CD4-positive, CD25-positive, alpha-beta regulatory T cell (primary cell): ENCODE data around the gene YTHDF1. TPM values are rescaled to one million over a fixed set of nuclear protein-coding genes. Genes with fewer than 3 reads are reported as not detected.

ENCODE experiments used
- ATAC-seq, 2 donors: fragments of 150-1000 bp; cut with Tn5 transposase; one replicate each; pipeline ENCODE4 v1.10.0; 2021; ENCODE audit warnings: low read depth in 2 of 2, moderate number of reproducible peaks in 2 of 2, moderate library complexity in 1 of 2
- DNase-seq, 3 donors: peaks; one replicate each; pipeline versions ENCODE4 v3.0.0 to v3.0.0-alpha.2; 2012 to 2022; ENCODE audit warnings: mixed read lengths in 1 of 3
- H3K27ac ChIP-seq: one replicate; pipeline ENCODE4 v1.7.0; 2013; ENCODE audit warnings: mild to moderate bottlenecking, low read length; ENCODE audit not compliant: insufficient read depth, poor library complexity, severe bottlenecking
- H3K27me3 ChIP-seq: one replicate; pipeline ENCODE4 v1.7.0; 2013; ENCODE audit warnings: low read length; ENCODE audit not compliant: control insufficient read depth, insufficient read depth
- H3K36me3 ChIP-seq: one replicate; pipeline ENCODE4 v1.7.0; 2013; ENCODE audit warnings: mild to moderate bottlenecking, low read length, moderate library complexity; ENCODE audit not compliant: control insufficient read depth, insufficient read depth
- H3K4me1 ChIP-seq: 2 replicates; pipeline ENCODE4 v1.7.0; 2013; ENCODE audit warnings: mild to moderate bottlenecking, low read length; ENCODE audit not compliant: insufficient read depth, control insufficient read depth, poor library complexity, severe bottlenecking
- H3K4me3 ChIP-seq: one replicate; pipeline ENCODE4 v1.7.0; 2013; ENCODE audit warnings: low read depth, mild to moderate bottlenecking, low read length, moderate library complexity
- H3K9me3 ChIP-seq, 2 experiments: 1 replicate in 1 of 2; 2 replicates in 1 of 2; pipeline ENCODE4 v1.7.0; 2013; ENCODE audit warnings: low read length in 2 of 2, mild to moderate bottlenecking in 1 of 2, moderate library complexity in 1 of 2; ENCODE audit not compliant: control insufficient read depth in 2 of 2
- H3K27ac Mint-ChIP-seq, 3 donors: one replicate each; pipeline ENCODE4 v1.8.0; 2020 to 2022; ENCODE audit warnings: mild to moderate bottlenecking in 3 of 3, mixed read lengths in 3 of 3, moderate library complexity in 2 of 3
- H3K27me3 Mint-ChIP-seq: one replicate; pipeline ENCODE4 v1.8.0; 2022; ENCODE audit warnings: mild to moderate bottlenecking, mixed read lengths
- H3K36me3 Mint-ChIP-seq: one replicate; pipeline ENCODE4 v1.8.0; 2020; ENCODE audit warnings: mixed read lengths
- H3K4me1 Mint-ChIP-seq, 4 donors: one replicate each; pipeline ENCODE4 v1.8.0; 2020 to 2022; ENCODE audit warnings: mixed read lengths in 4 of 4, mild to moderate bottlenecking in 1 of 4
- H3K4me3 Mint-ChIP-seq, 4 donors: one replicate each; pipeline ENCODE4 v1.8.0; 2020 to 2022; ENCODE audit warnings: mild to moderate bottlenecking in 4 of 4, mixed read lengths in 4 of 4, moderate library complexity in 3 of 4
- H3K9me3 Mint-ChIP-seq, 7 donors: one replicate each; pipeline ENCODE4 v1.8.0; 2020 to 2022; ENCODE audit warnings: mixed read lengths in 7 of 7, mild to moderate bottlenecking in 3 of 7, moderate library complexity in 2 of 7
- polyA plus RNA-seq, 4 donors: library from polyadenylated mRNA; unstranded; fragments of 300-500 nt; fragmentation: Illumina TruSeq; gene quantifications; one replicate each; pipeline ENCODE4 v1.2.3, GENCODE V29; 2021
- total RNA-seq: library from RNA; stranded (reverse); gene quantifications from one replicate; pipeline ENCODE4 v1.2.3, GENCODE V29; 2022

Gene YTHDF1
- total and polyA plus RNA-seq, 5 donors from 2014 or later, result 28.5 to 38.4 (median 33.5) TPM

DNA sequence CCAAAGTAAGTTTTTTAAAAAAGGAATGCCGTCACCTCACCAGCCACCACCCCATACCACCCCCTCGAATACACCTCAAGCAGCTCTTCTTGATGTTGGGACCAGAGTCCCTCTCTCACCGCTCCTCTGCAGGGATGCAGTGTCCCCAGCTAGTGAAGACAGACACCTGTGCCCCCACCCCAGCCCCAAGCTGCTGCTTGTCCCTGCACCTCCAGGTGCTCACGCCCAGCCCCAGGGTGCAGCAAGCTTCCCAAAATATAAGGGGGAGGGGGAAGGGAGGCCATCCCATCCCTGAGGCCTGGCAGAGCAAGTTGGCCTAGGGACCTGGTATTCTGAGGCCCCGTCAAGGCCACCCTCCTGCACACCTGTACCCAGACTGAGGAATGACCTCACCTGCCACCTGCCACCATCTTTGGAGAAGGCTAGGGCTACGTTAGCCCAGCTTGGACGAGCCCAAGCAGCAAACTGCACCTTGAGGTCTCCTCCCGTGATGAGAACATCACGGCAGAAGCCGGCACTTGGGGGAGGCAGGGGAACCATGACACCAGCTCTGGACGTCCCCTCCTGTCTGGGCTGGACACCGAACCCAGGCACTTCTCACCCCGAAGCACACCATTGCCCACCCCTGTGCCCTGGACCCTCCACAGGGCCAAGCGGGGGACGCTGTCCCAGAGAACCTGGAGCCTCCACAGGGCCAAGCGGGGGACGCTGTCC, 25.9 kb downstream of the YTHDF1 start:
- no peak for DNase-seq
- Histone ChIP-seq H3K36me3 (peaks cover 6% of the 10 kb centered on the region), H3K9me3 (no peaks in the 10 kb centered on the region), H3K27me3 (no peaks in the 10 kb centered on the region), H3K4me1 (no peaks in the 10 kb centered on the region), H3K4me3 (no peak overlapping the region), H3K27ac (no peak overlapping the region)
- peaks cover 5% of the 10 kb centered on the region for H3K36me3 Mint-ChIP-seq
- H3K4me1 Mint-ChIP-seq, result peaks cover 0 to 5% (median 0%) of the 10 kb centered on the region in 4 donors
- no peaks in the 10 kb centered on the region for H3K27me3 Mint-ChIP-seq
- H3K9me3 Mint-ChIP-seq, result peaks cover 0 to 3% (median 0%) of the 10 kb centered on the region in 7 donors
- H3K27ac Mint-ChIP-seq, result no peak overlapping the region
- H3K4me3 Mint-ChIP-seq, result no peak overlapping the region
- ATAC-seq, result no peak

DNA sequence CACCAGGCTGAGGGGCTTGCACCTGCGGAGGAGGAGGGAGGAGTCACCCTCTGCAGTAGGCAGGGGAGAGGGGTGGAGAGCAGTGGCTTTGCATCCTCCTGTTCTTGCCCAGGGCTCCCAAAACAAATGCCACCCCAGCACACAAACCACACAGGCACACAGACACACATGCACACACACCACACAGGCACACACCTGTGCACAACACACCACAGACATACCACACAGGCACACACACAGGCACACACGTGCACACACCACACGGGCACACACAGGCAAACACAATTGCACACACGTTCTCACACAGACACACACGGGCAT, 26.6 kb downstream of the YTHDF1 start:
- no peaks in the 10 kb centered on the region for H3K27me3 Mint-ChIP-seq

DNA sequence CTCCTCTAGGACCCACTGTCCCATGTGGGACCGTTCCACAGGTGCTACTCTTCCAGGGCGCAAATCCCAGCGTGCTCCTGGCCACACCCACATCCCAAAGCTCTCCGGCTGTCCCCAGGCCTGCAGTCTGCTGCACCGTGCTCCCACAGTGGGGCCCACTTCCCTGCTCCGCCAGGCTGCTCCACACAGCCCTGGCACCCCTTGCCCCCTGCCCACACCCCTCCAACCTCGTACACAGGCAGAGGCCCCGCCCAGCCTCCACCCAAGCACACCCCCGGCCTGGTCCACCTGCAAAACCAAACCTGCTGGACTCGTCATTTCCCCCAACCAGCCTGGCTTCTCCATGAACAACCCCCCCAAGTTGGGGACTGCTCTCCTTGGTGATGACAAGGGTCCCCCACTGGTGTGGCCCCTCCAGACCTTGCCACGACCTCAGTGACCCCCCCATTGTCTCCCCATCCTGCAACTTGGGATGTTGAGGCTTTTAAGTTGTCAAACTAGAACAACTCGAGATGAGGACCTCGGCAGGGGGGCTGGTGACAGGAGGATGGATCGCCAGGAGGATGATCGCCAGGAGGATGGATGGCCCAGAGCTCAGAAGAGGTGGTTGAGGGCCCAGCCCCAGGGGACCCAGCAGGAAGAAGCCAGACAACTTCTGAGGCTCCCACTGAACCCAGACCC, 27.1 kb downstream of the YTHDF1 start:
- H3K4me1 ChIP-seq, result no peaks in the 10 kb centered on the region
- no peaks in the 10 kb centered on the region for H3K9me3 ChIP-seq
- H3K27me3 Mint-ChIP-seq, result no peaks in the 10 kb centered on the region
- DNase-seq, result no peak
- no peaks in the 10 kb centered on the region for H3K36me3 ChIP-seq
- ATAC-seq, result no peak
- H3K4me3 Mint-ChIP-seq, result no peak overlapping the region
- H3K4me1 Mint-ChIP-seq, result peaks cover 0 to 3% (median 0%) of the 10 kb centered on the region in 4 donors
- H3K27ac ChIP-seq, result no peak overlapping the region
- H3K4me3 ChIP-seq, result no peak overlapping the region
- H3K9me3 Mint-ChIP-seq, result peaks cover 0 to 3% (median 0%) of the 10 kb centered on the region in 7 donors
- no peak overlapping the region for H3K27ac Mint-ChIP-seq
- H3K27me3 ChIP-seq, result no peaks in the 10 kb centered on the region
- H3K36me3 Mint-ChIP-seq, result no peaks in the 10 kb centered on the region

More for the DNA sequence above, 26.6 kb downstream of the YTHDF1 start:
- DNase-seq, result no peak
- H3K36me3 Mint-ChIP-seq, result no peaks in the 10 kb centered on the region
- H3K27ac Mint-ChIP-seq, result no peak overlapping the region
- Histone ChIP-seq H3K27me3 (no peaks in the 10 kb centered on the region), H3K9me3 (no peaks in the 10 kb centered on the region), H3K27ac (no peak overlapping the region), H3K4me3 (no peak overlapping the region), H3K36me3 (no peaks in the 10 kb centered on the region), H3K4me1 (no peaks in the 10 kb centered on the region)
- no peak overlapping the region for H3K4me3 Mint-ChIP-seq
- H3K4me1 Mint-ChIP-seq, result peaks cover 0 to 5% (median 0%) of the 10 kb centered on the region in 4 donors
- H3K9me3 Mint-ChIP-seq, result peaks cover 0 to 3% (median 0%) of the 10 kb centered on the region in 7 donors
- ATAC-seq, result no peak

DNA sequence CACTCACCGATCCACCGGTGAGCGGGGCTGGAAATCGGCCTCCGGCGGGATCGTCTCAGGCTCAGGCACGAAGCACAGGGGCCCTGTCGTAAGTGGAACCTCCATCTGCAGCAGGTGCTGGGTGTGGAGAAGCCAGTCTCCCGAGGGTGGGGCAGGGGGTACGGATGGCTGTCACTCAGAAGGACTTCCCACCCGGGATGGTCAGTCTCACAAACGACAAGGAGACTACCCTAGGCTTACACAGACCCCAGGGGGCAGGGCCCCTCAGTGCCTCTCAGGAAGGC, 27.8 kb downstream of the YTHDF1 start:
- H3K27me3 ChIP-seq, result no peaks in the 10 kb centered on the region
- Mint-ChIP-seq H3K36me3 (no peaks in the 10 kb centered on the region), H3K27me3 (peaks cover 3% of the 10 kb centered on the region), H3K4me1 (peaks cover 0 to 3% (median 0%) of the 10 kb centered on the region in 4 donors), H3K9me3 (peaks cover 0 to 3% (median 0%) of the 10 kb centered on the region in 7 donors), H3K4me3 (no peak overlapping the region), H3K27ac (no peak overlapping the region)
- no peak overlapping the region for H3K4me3 ChIP-seq
- no peak for ATAC-seq
- H3K27ac ChIP-seq, result no peak overlapping the region
- no peaks in the 10 kb centered on the region for H3K36me3 ChIP-seq
- DNase-seq, result no peak
- H3K9me3 ChIP-seq, result no peaks in the 10 kb centered on the region
- H3K4me1 ChIP-seq, result no peaks in the 10 kb centered on the region

DNA sequence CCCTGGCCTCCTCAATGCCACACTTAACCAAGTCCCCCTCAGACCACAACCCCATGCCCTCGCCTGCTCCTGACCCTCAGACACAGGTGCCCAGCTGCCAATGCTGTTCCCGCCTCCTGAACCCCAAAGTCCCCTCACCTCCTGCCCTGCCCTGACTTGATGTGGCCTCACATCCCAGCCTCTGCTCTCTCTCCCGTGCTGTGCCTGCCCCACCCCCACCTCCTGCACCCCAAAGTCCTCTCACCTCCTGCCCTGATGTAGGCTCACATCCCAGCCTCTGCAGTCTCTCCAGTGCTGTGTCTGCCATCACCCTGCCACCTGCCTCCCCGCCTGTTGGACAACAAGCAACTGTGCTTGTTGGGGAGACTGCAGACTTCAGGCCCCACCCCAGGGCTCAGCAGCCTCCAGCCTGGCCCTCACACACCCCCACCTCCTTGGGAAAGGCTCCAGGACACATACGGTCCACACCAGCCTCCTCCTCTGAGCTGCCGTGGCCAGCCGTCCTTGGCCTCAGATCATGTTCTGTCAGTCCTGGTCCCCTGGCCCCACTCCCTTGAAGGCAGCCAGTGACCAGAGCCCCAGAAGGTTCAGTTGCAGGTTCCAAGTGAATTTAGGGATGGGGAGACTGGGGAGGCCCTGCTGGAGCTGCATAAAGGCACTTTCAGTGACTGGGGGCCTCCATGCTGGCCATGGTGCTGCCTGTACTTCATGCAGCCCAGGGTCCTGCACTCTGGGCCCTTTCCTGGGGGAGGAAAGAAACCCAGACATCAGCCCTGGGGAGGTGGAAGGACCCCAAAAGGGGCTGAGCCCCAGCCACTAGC, 28.4 kb downstream of the YTHDF1 start:
- no peak overlapping the region for H3K4me3 Mint-ChIP-seq
- H3K36me3 Mint-ChIP-seq, result no peaks in the 10 kb centered on the region

DNA sequence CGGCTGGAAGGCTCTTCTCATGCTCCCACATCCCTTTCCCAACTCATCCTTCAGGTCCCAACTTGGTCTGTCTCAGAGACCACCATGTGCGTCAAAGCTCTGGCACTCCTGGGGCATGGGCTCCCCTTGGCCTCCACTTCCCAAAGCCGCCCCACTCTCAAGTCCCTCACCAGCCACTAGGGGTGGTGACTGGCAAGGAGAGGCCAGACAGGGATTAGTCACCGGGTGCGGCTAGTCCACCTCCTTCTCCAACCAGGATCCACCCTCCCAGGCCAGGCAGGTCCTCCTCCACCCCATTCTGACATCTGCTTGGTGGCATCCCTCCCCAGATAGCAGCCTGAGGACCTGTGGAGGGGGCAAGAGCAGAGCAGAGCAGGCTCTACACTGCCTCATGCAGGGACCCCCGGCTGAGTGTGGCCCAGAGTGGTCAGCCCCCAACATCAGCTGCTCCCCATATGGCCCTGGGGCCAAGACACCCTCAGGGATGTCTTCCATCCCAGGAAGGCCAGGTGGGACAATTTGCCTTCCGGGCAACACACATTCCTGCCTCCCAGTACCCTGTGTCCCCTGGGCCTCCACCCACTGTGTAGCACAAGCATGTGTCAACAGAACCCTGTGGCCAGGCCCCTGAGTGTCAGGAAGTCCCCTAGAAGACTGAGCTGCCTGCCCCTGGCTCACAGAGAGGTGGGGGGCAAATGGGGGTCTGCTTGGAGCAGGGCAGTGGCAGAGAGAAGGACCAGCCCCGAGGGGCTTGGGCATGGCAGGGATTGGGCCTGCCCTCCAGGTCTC, 29.2 kb downstream of the YTHDF1 start:
- Mint-ChIP-seq H3K36me3 (no peaks in the 10 kb centered on the region), H3K27me3 (peaks cover 5% of the 10 kb centered on the region), H3K27ac (no peak overlapping the region), H3K9me3 (peaks cover 0 to 3% (median 0%) of the 10 kb centered on the region in 7 donors), H3K4me1 (peaks cover 0 to 3% (median 0%) of the 10 kb centered on the region in 4 donors), H3K4me3 (no peak overlapping the region)
- no peak for ATAC-seq
- Histone ChIP-seq H3K27me3 (no peaks in the 10 kb centered on the region), H3K4me3 (no peak overlapping the region), H3K36me3 (no peaks in the 10 kb centered on the region), H3K27ac (no peak overlapping the region), H3K4me1 (no peaks in the 10 kb centered on the region), H3K9me3 (no peaks in the 10 kb centered on the region)
- DNase-seq, result no peak

More for the DNA sequence above, 28.4 kb downstream of the YTHDF1 start:
- Histone ChIP-seq H3K4me3 (no peak overlapping the region), H3K9me3 (no peaks in the 10 kb centered on the region), H3K27me3 (no peaks in the 10 kb centered on the region), H3K4me1 (no peaks in the 10 kb centered on the region), H3K36me3 (no peaks in the 10 kb centered on the region), H3K27ac (no peak overlapping the region)
- H3K4me1 Mint-ChIP-seq, result peaks cover 0 to 3% (median 0%) of the 10 kb centered on the region in 4 donors
- H3K9me3 Mint-ChIP-seq, result peaks cover 0 to 3% (median 0%) of the 10 kb centered on the region in 7 donors
- ATAC-seq (no peak), DNase-seq (no peak)
- no peak overlapping the region for H3K27ac Mint-ChIP-seq
- H3K27me3 Mint-ChIP-seq, result peaks cover 5% of the 10 kb centered on the region

DNA sequence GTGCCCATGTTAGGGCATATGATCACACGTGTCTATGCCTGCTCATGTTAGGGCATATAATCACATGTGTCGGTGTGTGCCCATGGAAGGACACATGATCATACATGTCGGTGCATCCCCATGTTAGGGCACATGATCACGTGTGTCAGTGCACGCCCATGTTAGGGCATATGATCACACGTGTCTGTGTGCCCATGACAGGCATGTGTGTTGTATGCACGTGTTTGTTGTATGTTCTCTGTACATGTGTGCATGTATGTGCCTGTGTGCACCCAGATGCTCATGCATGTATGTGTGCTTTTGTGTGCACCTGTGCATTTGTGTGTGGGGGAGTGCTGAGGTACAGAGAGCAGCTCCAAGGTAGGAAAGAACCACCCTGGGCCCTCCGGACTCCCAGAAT, 29.8 kb downstream of the YTHDF1 start:
- Histone ChIP-seq H3K4me1 (no peaks in the 10 kb centered on the region), H3K9me3 (no peaks in the 10 kb centered on the region), H3K36me3 (no peaks in the 10 kb centered on the region), H3K27me3 (no peaks in the 10 kb centered on the region), H3K27ac (no peak overlapping the region), H3K4me3 (no peak overlapping the region)
- Mint-ChIP-seq H3K4me3 (no peak overlapping the region), H3K36me3 (no peaks in the 10 kb centered on the region), H3K9me3 (peaks cover 0 to 3% (median 0%) of the 10 kb centered on the region in 7 donors), H3K4me1 (peaks cover 0 to 3% (median 0%) of the 10 kb centered on the region in 4 donors), H3K27ac (no peak overlapping the region), H3K27me3 (peaks cover 6% of the 10 kb centered on the region)
- ATAC-seq (no peak), DNase-seq (no peak)
